HepG2 (cell line): ENCODE measurements around the gene NBEAL1. TPM values are rescaled to one million over a fixed set of nuclear protein-coding genes. Genes with fewer than 3 reads are reported as not detected.

Experiments
- ATAC-seq: fragments of 200-7000 bp; cut with Tn5 transposase; 3 replicates; pipeline ENCODE4 v1.9.1; 2020; ENCODE audit warnings: mild to moderate bottlenecking, moderate library complexity
- BruUV-seq: library from RNA; stranded (reverse); fragments of 400-500 nt; replicated peaks from 2 replicates; lab custom pipeline; 2021; lab: Mats Ljungman, UMichigan
- CTCF ChIA-PET: fragments of 300-600 bp; formaldehyde crosslinking; extraction: SDS; loops from one replicate; lab custom pipeline; 2021; ENCODE audit warnings: low total read pairs, inconsistent platforms, low intra/inter-chr PET ratio; lab: Yijun Ruan, JAX
- POLR2A ChIA-PET: fragments of 350-600 bp; sonication (Branson Sonifier 250); formaldehyde crosslinking; loops from one replicate; lab custom pipeline; 2020; ENCODE audit warnings: antibody characterized with exemption, inconsistent platforms; lab: Yijun Ruan, JAX
- DNase-seq: peaks from one replicate; pipeline ENCODE4 v3.0.0-alpha.2; 2015; ENCODE audit warnings: low spot score
- FAIRE-seq: peaks from 3 replicates; lab custom pipeline; 2011; peaks lifted over from hg19 to GRCh38; lab: Jason Lieb, UNC
- H2AFZ ChIP-seq: one replicate; pipeline ENCODE4 v1.6.1; 2011; ENCODE audit warnings: low read length, inconsistent platforms
- H3K27ac ChIP-seq: fragments of 300-600 bp; 3 replicates; pipeline ENCODE4 v1.8.0; 2011; ENCODE audit warnings: mixed run types, mild to moderate bottlenecking, mixed read lengths, low read length, inconsistent platforms; ENCODE audit not compliant: insufficient read depth; ENCODE audit errors: extremely low read length
- H3K27me3 ChIP-seq, 2 experiments: fragments of 200-600 bp in 1 of 2; 2 replicates in 1 of 2; 3 replicates in 1 of 2; pipeline versions ENCODE4 v1.6.0 to v1.8.0; 2011; ENCODE audit warnings: low read length in 2 of 2, mild to moderate bottlenecking in 2 of 2, moderate library complexity in 2 of 2, inconsistent platforms in 1 of 2; ENCODE audit not compliant: insufficient read depth in 2 of 2, control insufficient read depth in 1 of 2
- H3K36me3 ChIP-seq, 2 experiments: fragments of 200-600 bp in 1 of 2; replicated peaks in 1 of 2; 2 replicates in 1 of 2; 3 replicates in 1 of 2; pipeline versions ENCODE4 v1.5.1 to v1.8.0; 2011; ENCODE audit warnings: low read length in 2 of 2, inconsistent platforms in 1 of 2; ENCODE audit not compliant: insufficient read depth in 2 of 2, control insufficient read depth in 1 of 2
- H3K4me1 ChIP-seq: 2 replicates; pipeline ENCODE4 v1.5.1; 2012; ENCODE audit warnings: low read length, inconsistent platforms; ENCODE audit not compliant: insufficient read depth
- H3K4me2 ChIP-seq: 2 replicates; pipeline ENCODE4 v1.6.0; 2011; ENCODE audit warnings: low read depth, low read length, inconsistent platforms
- H3K4me3 ChIP-seq, 3 experiments: fragments of 200-600 bp in 1 of 3; sonication (generic), shearing (Covaris generic) in 1 of 3; replicated peaks in 1 of 3; 2 replicates each; pipeline ENCODE4 v1.5.1; 2011 to 2016; ENCODE audit warnings: low read length in 3 of 3, inconsistent platforms in 2 of 3, low read depth in 2 of 3, mild to moderate bottlenecking in 2 of 3, control low read depth in 1 of 3, mixed read lengths in 1 of 3; ENCODE audit not compliant: insufficient read depth in 1 of 3
- H3K79me2 ChIP-seq: one replicate; pipeline ENCODE4 v1.6.1; 2011; ENCODE audit warnings: low read length, inconsistent platforms; ENCODE audit not compliant: insufficient read depth
- H3K9ac ChIP-seq: 2 replicates; pipeline ENCODE4 v1.6.0; 2011; ENCODE audit warnings: mild to moderate bottlenecking, low read depth, low read length, inconsistent platforms; ENCODE audit not compliant: insufficient read depth
- H3K9me3 ChIP-seq: 2 replicates; pipeline ENCODE4 v1.5.1; 2012; ENCODE audit warnings: mild to moderate bottlenecking, low read length
- H4K20me1 ChIP-seq: 2 replicates; pipeline ENCODE4 v1.6.0; 2011; ENCODE audit warnings: inconsistent platforms, mild to moderate bottlenecking, low read length, moderate library complexity; ENCODE audit not compliant: insufficient read depth
- HMG20B ChIP-seq: conservative IDR thresholded peaks from 2 replicates; pipeline ENCODE4 v1.6.1; 2016; ENCODE audit warnings: missing genetic modification reagents, missing compliant biosample characterization
- JUNB ChIP-seq: sonication (generic); formaldehyde crosslinking; IDR thresholded peaks from 2 replicates; pipeline ENCODE4 v1.8.0; 2022; ENCODE audit warnings: missing genetic modification reagents, mild to moderate bottlenecking, borderline replicate concordance
- MAZ ChIP-seq, 2 experiments: sonication (generic) in 1 of 2; formaldehyde crosslinking in 1 of 2; IDR thresholded peaks; 2 replicates each; pipeline versions ENCODE4 v1.5.0 to v1.6.1; 2012 to 2020; ENCODE audit warnings: low read depth in 2 of 2, mild to moderate bottlenecking in 2 of 2, borderline replicate concordance in 1 of 2, improper control_type of control experiment in 1 of 2, low read length in 1 of 2, missing genetic modification reagents in 1 of 2, moderate library complexity in 1 of 2
- NFIC ChIP-seq: IDR thresholded peaks from 2 replicates; pipeline ENCODE4 v1.6.1; 2012; ENCODE audit warnings: mild to moderate bottlenecking, low read length, inconsistent platforms
- POLR2AphosphoS5 ChIP-seq: IDR thresholded peaks from 2 replicates; pipeline ENCODE4 v1.6.1; 2012; ENCODE audit warnings: low read depth, low read length
- POLR2G ChIP-seq: fragments of 200-400 bp; formaldehyde crosslinking; IDR thresholded peaks from 2 replicates; pipeline ENCODE4 v1.6.1; 2018; ENCODE audit warnings: mild to moderate bottlenecking, low read depth, low read length, moderate library complexity
- ZFP41 ChIP-seq: sonication (generic); formaldehyde crosslinking; IDR thresholded peaks from 2 replicates; pipeline ENCODE4 v1.4.0; 2020; ENCODE audit warnings: mild to moderate bottlenecking, missing genetic modification reagents, borderline replicate concordance
- ZNF20 ChIP-seq: sonication (generic); formaldehyde crosslinking; IDR thresholded peaks from 2 replicates; pipeline ENCODE4 v1.4.0; 2020; ENCODE audit warnings: mild to moderate bottlenecking, moderate library complexity, missing genetic modification reagents
- ZNF296 ChIP-seq: sonication (generic); formaldehyde crosslinking; conservative IDR thresholded peaks from 2 replicates; pipeline ENCODE4 v1.5.0; 2020; ENCODE audit warnings: mild to moderate bottlenecking, missing genetic modification reagents
- ZNF569 ChIP-seq: sonication (generic); formaldehyde crosslinking; IDR thresholded peaks from 2 replicates; pipeline ENCODE4 v1.5.0; 2020; ENCODE audit warnings: mild to moderate bottlenecking, missing genetic modification reagents, moderate library complexity, borderline replicate concordance
- ZNF614 ChIP-seq: IDR thresholded peaks from 2 replicates; pipeline ENCODE4 v1.6.1; 2018; ENCODE audit warnings: missing biosample characterization, missing genetic modification reagents, inconsistent platforms, borderline replicate concordance
- ZNF761 ChIP-seq: sonication (generic); formaldehyde crosslinking; conservative IDR thresholded peaks from 2 replicates; pipeline ENCODE4 v1.4.0; 2020; ENCODE audit warnings: mild to moderate bottlenecking, missing genetic modification reagents
- in situ Hi-C: cut with HindIII; loops from 2 replicates; pipeline ENCODE4 v1.10.0; 2017; ENCODE audit warnings: low pct_unique_long_range_greater_than_20kb; ENCODE audit not compliant: extremely low pct_ligation_motif_present
- intact Hi-C: fragments of 100-400 bp; cut with micrococcal nuclease; formaldehyde crosslinking; loops from one replicate; pipeline ENCODE4 v1.10.0; 2022; ENCODE audit not compliant: unreplicated experiment
- polyA plus RNA-seq, 8 experiments: library from polyadenylated mRNA; depleted of rRNA in 3 of 8; stranded (reverse) in 7 of 8; unstranded in 1 of 8; fragments of >200 nt; fragmentation: Illumina TruSeq in 4 of 8; extraction: Trizol in 4 of 8; gene quantifications; 2 replicates each; pipeline versions ENCODE4 v1.2.1 to v1.2.3, GENCODE V29; 2011 to 2016; ENCODE audit warnings: low read depth in 4 of 8, missing spikeins in 1 of 8, mixed read lengths in 1 of 8; ENCODE audit not compliant: insufficient read depth in 1 of 8
- total RNA-seq, 5 experiments: library from RNA; depleted of rRNA; stranded (reverse); fragments of >200 nt; fragmentation: Illumina TruSeq; extraction: Trizol; gene quantifications; 2 replicates each; pipeline ENCODE4 v1.2.3, GENCODE V29; 2016; ENCODE audit warnings: low read depth in 1 of 5
- TF ChIP-seq, protein P1 (sequence below): sonication (generic); formaldehyde crosslinking; IDR thresholded peaks from 2 replicates; pipeline ENCODE4 v1.5.1; 2020; ENCODE audit warnings: missing genetic modification reagents, mild to moderate bottlenecking, borderline replicate concordance
- TF ChIP-seq, protein P2 (sequence below): sonication (generic); formaldehyde crosslinking; IDR thresholded peaks from 2 replicates; pipeline ENCODE4 v1.4.0; 2020; ENCODE audit warnings: mild to moderate bottlenecking, missing genetic modification reagents, borderline replicate concordance
- TF ChIP-seq, protein P3 (sequence below): fragments of 450-650 bp; IDR thresholded peaks from 2 replicates; pipeline ENCODE4 v1.6.1; 2017; ENCODE audit warnings: mild to moderate bottlenecking
- TF ChIP-seq, protein P4 (sequence below): sonication (generic); formaldehyde crosslinking; IDR thresholded peaks from 2 replicates; pipeline ENCODE4 v1.8.1; 2022; ENCODE audit warnings: low read depth, mild to moderate bottlenecking, missing genetic modification reagents

NBEAL1 gene
- total and polyA plus RNA-seq, 2 of the 13 experiments (the other 11 are each of a cell fraction or from before 2014, with no cell fraction given) = 6.4 to 15.7 TPM

DNA sequence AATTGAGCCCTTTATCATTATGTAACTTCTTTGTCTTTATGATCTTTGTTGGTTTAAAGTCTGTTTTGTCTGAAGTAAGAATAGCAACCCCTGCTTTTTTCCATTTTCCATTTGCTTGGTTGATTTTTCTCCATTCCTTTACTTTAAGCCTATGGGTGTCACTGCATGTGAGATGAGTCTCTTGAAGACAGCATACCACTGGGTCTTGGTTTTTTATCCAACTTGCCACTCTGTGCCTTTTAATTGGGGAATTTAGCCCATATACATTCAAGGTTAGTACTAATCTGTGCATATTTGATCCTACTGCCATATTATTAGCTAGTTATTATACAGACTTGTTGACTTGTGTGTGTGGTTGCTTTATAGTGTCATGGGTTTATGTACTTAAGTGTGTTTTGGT lies 89.6 kb downstream of the NBEAL1 start:
- H2AFZ ChIP-seq = no peak overlapping the region
- H3K27me3 ChIP-seq = no peaks in the 10 kb centered on the region
- intact Hi-C loops = no loop called here
- in situ Hi-C loops = no loop called here
- H3K4me3 ChIP-seq = no peak overlapping the region
- POLR2A ChIA-PET = no interaction called here
- no peaks in the 10 kb centered on the region for H4K20me1 ChIP-seq
- no peak overlapping the region for H3K9ac ChIP-seq
- FAIRE-seq = peak; percentile 56
- no peak for ATAC-seq
- no peak for DNase-seq
- no TSS peak for BruUV-seq
- no peak overlapping the region for H3K4me2 ChIP-seq
- CTCF ChIA-PET = no interaction called here
- H3K27ac ChIP-seq = no peak overlapping the region
- H3K36me3 ChIP-seq = peaks cover 0 to 15% of the 10 kb centered on the region in 2 experiments; a peak in 2 of 5 replicates
- no peaks in the 10 kb centered on the region for H3K79me2 ChIP-seq
- no peaks in the 10 kb centered on the region for H3K4me1 ChIP-seq
- peaks cover 16% of the 10 kb centered on the region; the same call in 1 of the 2 replicates for H3K9me3 ChIP-seq
- TF ChIP-seq POLR2G (no peak), ZFP41 (CRISPR knock-in tag) (no peak), MAZ (IDR thresholded peaks at IDR 0.05; ENCODE audit: borderline replicate concordance, low read depth, low read length) (no peak), MAZ (CRISPR knock-in tag; IDR thresholded peaks at IDR 0.05; ENCODE audit: low read depth) (no peak), ZNF20 (CRISPR knock-in tag) (no peak), POLR2AphosphoS5 (no peak), HMG20B (no peak), JUNB (no peak), ZNF761 (CRISPR knock-in tag) (no peak), ZNF569 (CRISPR knock-in tag) (no peak), ZNF614 (CRISPR knock-in tag) (no peak), ZNF296 (CRISPR knock-in tag) (no peak), NFIC (no peak)
- TF ChIP-seq, protein P1, sequence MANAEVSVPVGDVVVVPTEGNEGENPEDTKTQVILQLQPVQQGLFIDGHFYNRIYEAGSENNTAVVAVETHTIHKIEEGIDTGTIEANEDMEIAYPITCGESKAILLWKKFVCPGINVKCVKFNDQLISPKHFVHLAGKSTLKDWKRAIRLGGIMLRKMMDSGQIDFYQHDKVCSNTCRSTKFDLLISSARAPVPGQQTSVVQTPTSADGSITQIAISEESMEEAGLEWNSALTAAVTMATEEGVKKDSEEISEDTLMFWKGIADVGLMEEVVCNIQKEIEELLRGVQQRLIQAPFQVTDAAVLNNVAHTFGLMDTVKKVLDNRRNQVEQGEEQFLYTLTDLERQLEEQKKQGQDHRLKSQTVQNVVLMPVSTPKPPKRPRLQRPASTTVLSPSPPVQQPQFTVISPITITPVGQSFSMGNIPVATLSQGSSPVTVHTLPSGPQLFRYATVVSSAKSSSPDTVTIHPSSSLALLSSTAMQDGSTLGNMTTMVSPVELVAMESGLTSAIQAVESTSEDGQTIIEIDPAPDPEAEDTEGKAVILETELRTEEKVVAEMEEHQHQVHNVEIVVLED (CRISPR knock-in tag) = no peak
- TF ChIP-seq, protein P2, sequence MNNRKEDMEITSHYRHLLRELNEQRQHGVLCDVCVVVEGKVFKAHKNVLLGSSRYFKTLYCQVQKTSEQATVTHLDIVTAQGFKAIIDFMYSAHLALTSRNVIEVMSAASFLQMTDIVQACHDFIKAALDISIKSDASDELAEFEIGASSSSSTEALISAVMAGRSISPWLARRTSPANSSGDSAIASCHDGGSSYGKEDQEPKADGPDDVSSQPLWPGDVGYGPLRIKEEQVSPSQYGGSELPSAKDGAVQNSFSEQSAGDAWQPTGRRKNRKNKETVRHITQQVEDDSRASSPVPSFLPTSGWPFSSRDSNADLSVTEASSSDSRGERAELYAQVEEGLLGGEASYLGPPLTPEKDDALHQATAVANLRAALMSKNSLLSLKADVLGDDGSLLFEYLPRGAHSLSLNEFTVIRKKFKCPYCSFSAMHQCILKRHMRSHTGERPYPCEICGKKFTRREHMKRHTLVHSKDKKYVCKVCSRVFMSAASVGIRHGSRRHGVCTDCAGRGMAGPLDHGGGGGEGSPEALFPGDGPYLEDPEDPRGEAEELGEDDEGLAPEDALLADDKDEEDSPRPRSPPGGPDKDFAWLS (CRISPR knock-in tag) = no peak
- TF ChIP-seq, protein P3, sequence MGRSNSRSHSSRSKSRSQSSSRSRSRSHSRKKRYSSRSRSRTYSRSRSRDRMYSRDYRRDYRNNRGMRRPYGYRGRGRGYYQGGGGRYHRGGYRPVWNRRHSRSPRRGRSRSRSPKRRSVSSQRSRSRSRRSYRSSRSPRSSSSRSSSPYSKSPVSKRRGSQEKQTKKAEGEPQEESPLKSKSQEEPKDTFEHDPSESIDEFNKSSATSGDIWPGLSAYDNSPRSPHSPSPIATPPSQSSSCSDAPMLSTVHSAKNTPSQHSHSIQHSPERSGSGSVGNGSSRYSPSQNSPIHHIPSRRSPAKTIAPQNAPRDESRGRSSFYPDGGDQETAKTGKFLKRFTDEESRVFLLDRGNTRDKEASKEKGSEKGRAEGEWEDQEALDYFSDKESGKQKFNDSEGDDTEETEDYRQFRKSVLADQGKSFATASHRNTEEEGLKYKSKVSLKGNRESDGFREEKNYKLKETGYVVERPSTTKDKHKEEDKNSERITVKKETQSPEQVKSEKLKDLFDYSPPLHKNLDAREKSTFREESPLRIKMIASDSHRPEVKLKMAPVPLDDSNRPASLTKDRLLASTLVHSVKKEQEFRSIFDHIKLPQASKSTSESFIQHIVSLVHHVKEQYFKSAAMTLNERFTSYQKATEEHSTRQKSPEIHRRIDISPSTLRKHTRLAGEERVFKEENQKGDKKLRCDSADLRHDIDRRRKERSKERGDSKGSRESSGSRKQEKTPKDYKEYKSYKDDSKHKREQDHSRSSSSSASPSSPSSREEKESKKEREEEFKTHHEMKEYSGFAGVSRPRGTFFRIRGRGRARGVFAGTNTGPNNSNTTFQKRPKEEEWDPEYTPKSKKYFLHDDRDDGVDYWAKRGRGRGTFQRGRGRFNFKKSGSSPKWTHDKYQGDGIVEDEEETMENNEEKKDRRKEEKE = no peak
- TF ChIP-seq, protein P4, sequence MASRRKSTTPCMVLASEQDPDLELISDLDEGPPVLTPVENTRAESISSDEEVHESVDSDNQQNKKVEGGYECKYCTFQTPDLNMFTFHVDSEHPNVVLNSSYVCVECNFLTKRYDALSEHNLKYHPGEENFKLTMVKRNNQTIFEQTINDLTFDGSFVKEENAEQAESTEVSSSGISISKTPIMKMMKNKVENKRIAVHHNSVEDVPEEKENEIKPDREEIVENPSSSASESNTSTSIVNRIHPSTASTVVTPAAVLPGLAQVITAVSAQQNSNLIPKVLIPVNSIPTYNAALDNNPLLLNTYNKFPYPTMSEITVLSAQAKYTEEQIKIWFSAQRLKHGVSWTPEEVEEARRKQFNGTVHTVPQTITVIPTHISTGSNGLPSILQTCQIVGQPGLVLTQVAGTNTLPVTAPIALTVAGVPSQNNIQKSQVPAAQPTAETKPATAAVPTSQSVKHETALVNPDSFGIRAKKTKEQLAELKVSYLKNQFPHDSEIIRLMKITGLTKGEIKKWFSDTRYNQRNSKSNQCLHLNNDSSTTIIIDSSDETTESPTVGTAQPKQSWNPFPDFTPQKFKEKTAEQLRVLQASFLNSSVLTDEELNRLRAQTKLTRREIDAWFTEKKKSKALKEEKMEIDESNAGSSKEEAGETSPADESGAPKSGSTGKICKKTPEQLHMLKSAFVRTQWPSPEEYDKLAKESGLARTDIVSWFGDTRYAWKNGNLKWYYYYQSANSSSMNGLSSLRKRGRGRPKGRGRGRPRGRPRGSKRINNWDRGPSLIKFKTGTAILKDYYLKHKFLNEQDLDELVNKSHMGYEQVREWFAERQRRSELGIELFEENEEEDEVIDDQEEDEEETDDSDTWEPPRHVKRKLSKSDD (CRISPR knock-in tag) = no peak
